ENCODE results near the gene PHC3.

GRCh38 chr3:170222647-170223541 is 41.4 kb upstream of the PHC3 start:
- TF ChIP-seq CEBPB (IDR thresholded peaks at IDR 0.05), result no peak
- TF ChIP-seq POLR2AphosphoS2 (conservative IDR thresholded peaks at IDR 0.05; ENCODE audit: low read length), result no peak
- TF ChIP-seq RARB (CRISPR knock-in tag; IDR thresholded peaks at IDR 0.05), result no peak
- no peak for TF ChIP-seq CTCF (IDR thresholded peaks at IDR 0.05)
- TF ChIP-seq MAZ (IDR thresholded peaks at IDR 0.05; ENCODE audit: borderline replicate concordance, low read depth, low read length), result no peak

Measured in A549 (cell line).